ENCODE measurements around the gene NRXN3. TPM values are rescaled to one million over a fixed set of nuclear protein-coding genes. Genes with fewer than 3 reads are reported as not detected.

NRXN3 gene
- total and polyA plus RNA-seq, 11 donors, result 0.19 to 2.2 (median 1.1) TPM

- Histone ChIP-seq H3K36me3 (no peaks in the 10 kb centered on the region), H3K4me3 (no peak overlapping the region), H3K4me1 (no peaks in the 10 kb centered on the region), H3K27ac (no peak overlapping the region), H3K9me3 (no peaks in the 10 kb centered on the region), H3K27me3 (no peaks in the 10 kb centered on the region)
- no peak for ATAC-seq
- WGBS, 4 donors, result 50 to 59% (median 54%) methylated on average over 5 of the region's 5 CpGs
- DNase-seq, result no peak
- TF ChIP-seq, protein P1, sequence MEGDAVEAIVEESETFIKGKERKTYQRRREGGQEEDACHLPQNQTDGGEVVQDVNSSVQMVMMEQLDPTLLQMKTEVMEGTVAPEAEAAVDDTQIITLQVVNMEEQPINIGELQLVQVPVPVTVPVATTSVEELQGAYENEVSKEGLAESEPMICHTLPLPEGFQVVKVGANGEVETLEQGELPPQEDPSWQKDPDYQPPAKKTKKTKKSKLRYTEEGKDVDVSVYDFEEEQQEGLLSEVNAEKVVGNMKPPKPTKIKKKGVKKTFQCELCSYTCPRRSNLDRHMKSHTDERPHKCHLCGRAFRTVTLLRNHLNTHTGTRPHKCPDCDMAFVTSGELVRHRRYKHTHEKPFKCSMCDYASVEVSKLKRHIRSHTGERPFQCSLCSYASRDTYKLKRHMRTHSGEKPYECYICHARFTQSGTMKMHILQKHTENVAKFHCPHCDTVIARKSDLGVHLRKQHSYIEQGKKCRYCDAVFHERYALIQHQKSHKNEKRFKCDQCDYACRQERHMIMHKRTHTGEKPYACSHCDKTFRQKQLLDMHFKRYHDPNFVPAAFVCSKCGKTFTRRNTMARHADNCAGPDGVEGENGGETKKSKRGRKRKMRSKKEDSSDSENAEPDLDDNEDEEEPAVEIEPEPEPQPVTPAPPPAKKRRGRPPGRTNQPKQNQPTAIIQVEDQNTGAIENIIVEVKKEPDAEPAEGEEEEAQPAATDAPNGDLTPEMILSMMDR (IDR thresholded peaks at IDR 0.05), result no peak
- TF ChIP-seq POLR2A (IDR thresholded peaks at IDR 0.05), result no peak
- intact Hi-C loops (cut with DNase I), result no loop called here
Observed at GRCh38 chr14:78666336-78667056, 496.3 kb downstream of the NRXN3 start.

DNA sequence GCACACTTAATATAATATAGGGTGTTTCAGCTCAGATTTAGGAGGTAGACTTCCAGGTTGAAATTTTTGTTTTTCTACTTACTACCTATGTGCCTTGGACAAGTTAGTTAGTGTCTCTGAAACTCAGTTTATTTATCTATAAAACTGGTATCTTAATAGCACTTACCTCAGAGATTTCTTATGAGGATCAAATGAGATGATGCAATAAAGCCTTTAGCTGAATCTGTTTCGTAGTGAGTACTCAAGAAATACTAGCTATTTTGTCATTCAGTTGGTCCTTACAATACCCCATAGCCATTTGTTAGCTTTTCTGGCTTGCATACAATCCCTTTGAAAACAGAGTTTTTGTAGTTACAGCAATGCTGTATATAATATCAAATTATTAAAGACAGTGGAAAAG lies 497.0 kb downstream of the NRXN3 start:
- WGBS, 4 donors, result 51 to 57% (median 54%) methylated on average over 1 of the region's 1 CpG

GRCh38 chr14:78673845-78674244 lies 503.7 kb downstream of the NRXN3 start:
- DNase-seq (no peak), ATAC-seq (no peak)
- H3K9me3 ChIP-seq, result no peaks in the 10 kb centered on the region
- TF ChIP-seq, protein P1 (IDR thresholded peaks at IDR 0.05), result no peak
- TF ChIP-seq POLR2A (IDR thresholded peaks at IDR 0.05), result no peak
- H3K36me3 ChIP-seq, result no peaks in the 10 kb centered on the region
- no peak overlapping the region for H3K4me3 ChIP-seq
- H3K4me1 ChIP-seq, result no peaks in the 10 kb centered on the region
- 61 to 69% (median 68%) methylated on average over 3 of the region's 3 CpGs for WGBS, 4 donors
- H3K27me3 ChIP-seq, result no peaks in the 10 kb centered on the region
- intact Hi-C loops (cut with DNase I), result no loop called here
- H3K27ac ChIP-seq, result no peak overlapping the region

More for the DNA sequence above, 497.0 kb downstream of the NRXN3 start:
- no peaks in the 10 kb centered on the region for H3K9me3 ChIP-seq
- intact Hi-C loops (cut with DNase I), result no loop called here
- no peaks in the 10 kb centered on the region for H3K36me3 ChIP-seq
- TF ChIP-seq POLR2A (IDR thresholded peaks at IDR 0.05), result no peak
- TF ChIP-seq, protein P1 (IDR thresholded peaks at IDR 0.05), result no peak
- H3K27me3 ChIP-seq, result no peaks in the 10 kb centered on the region
- no peak overlapping the region for H3K27ac ChIP-seq
- H3K4me3 ChIP-seq, result no peak overlapping the region
- no peak for DNase-seq
- H3K4me1 ChIP-seq, result no peaks in the 10 kb centered on the region
- ATAC-seq, result no peak

DNA sequence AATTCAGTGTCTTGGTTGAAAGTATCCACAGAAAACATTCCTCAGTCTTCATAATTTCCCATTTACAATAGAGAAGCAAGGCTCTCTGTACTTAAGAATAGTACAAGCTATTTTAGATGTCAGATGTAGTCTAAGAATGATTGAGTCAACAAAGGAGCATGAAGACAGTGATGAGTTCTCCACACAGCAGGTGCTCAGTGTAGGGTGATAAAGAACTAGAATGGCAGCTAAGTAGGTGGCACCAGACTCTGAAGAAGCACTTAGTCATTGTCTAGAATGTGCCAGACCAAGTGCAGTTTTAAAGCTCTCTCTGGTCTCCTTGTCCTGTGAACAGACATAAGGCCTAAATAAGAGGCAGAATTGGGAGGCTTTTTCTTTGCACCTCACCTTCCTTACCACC lies 504.6 kb downstream of the NRXN3 start:
- DNase-seq (no peak), ATAC-seq (no peak)
- Histone ChIP-seq H3K9me3 (no peaks in the 10 kb centered on the region), H3K4me1 (no peaks in the 10 kb centered on the region), H3K4me3 (no peak overlapping the region), H3K27ac (no peak overlapping the region), H3K36me3 (no peaks in the 10 kb centered on the region), H3K27me3 (no peaks in the 10 kb centered on the region)
- no peak for TF ChIP-seq POLR2A (IDR thresholded peaks at IDR 0.05)
- TF ChIP-seq, protein P1 (IDR thresholded peaks at IDR 0.05), result no peak
- intact Hi-C loops (cut with DNase I), result no loop called here

All from heart left ventricle (tissue), 16 donors.